ENCODE measurements around the gene SLCO2B1.

SLCO2B1 gene

GRCh38 chr11:75161506-75162095, 10.7 kb downstream of the SLCO2B1 start:
- DNase-seq (ENCODE audit: low read depth) = no peak

GRCh38 chr11:75162954-75163353, 12.0 kb downstream of the SLCO2B1 start:
- no peak for DNase-seq (ENCODE audit: low read depth)

- DNase-seq (ENCODE audit: low read depth) = no peak
Measured at GRCh38 chr11:75163921-75164849, 13.3 kb downstream of the SLCO2B1 start.

- no peak for DNase-seq (ENCODE audit: low read depth)
Measured at GRCh38 chr11:75165721-75166120, 14.8 kb downstream of the SLCO2B1 start.

DNA sequence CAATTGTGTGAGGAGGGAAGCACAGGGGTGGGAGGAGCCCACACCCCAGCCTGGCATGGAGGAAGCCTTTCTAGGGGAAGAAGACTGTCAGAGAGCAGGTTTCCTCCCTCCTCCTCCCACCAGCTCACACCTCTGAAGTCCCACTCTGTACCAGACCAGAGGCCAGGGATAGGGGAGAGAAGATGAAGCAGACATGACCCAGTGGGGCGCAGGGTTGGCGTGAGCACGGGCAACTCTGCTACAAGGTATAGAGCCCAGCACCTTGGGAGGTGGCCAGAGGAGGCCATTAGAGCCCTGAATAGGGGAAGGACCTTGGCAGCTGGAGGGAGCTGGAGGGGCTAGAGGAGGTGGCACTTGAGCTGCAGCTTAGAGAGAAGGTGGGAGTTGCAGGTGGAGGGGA, 15.9 kb downstream of the SLCO2B1 start:
- no peak for DNase-seq (ENCODE audit: low read depth)

DNA sequence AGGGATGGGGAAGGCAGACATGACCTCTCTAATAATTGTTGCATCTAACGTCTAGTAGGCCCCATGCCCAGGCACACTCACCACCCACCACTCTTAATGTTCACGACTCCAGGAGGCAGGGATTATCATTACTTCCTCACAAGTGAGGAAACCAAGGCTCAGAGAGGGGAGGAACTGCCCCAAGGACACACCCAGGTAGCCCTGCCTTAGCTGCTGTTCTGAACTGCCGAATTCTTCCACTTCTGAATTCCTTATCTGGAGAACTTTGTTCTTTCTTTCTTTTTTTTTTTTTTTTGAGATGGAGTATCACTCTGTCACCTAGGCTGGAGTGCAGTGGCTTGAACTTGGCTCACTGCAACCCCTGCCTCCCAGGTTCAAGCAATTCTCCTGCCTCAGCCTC, 16.7 kb downstream of the SLCO2B1 start:
- no peak for DNase-seq (ENCODE audit: low read depth)

DNA sequence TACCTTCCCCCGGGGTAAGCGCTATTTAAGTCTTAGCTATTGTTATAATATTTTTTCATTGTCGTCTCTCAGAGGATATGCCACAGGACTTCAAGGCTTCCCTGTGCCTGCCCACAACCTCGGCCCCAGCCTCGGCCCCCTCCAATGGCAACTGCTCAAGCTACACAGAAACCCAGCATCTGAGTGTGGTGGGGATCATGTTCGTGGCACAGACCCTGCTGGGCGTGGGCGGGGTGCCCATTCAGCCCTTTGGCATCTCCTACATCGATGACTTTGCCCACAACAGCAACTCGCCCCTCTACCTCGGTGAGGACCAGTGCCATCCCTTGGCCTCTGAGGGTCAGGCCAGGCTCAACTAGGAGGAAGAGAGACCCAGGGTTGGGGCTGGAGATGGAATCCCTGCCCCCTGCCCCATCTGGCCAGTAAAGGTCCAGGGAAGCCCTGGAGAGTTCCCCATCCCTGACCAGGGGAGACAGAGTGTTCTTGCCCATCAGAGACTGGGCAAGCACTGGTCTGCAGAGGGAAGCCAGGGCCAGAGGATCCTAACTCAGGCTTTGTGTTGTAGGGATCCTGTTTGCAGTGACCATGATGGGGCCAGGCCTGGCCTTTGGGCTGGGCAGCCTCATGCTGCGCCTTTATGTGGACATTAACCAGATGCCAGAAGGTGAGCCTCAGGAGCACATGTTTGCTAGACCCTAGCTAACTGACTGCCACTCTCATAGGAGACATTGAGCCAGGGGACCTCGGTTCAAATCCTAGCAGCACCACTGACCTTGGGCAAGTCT, 18.4 kb downstream of the SLCO2B1 start:
- DNase-seq (ENCODE audit: low read depth) = no peak

DNA sequence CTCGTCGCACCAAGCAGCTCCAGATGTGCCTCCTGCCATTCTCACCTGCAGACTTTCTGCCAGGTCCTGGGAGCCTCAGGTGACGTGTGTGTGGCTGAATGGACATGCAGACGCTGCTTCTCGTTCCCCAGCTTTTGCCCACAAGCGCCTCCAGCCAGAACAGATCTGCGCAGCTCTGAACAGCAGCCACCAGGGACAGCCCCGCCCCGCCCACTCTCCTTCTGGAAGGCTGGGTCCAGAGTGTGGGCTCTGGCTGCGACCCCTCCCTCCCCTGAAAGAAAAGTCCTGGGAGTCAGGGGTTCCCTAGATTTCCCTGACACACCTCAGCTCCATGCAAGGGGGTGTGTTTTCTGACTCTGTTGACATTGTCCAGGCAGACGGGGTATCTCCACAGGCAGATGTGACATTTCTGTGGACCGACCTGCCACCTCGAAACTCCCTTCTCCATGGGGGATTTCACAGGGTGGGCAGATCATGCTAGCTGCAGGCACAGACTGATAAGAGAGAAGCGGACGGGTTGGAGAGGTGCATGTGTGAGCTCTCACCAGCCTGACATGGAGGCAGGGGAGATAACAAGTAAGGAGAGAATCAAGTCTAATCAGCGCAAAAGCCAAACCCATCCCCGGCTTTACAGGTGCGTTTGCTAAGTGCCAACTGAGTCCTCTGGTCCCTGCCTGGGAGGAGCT, 19.8 kb downstream of the SLCO2B1 start:
- DNase-seq (ENCODE audit: low read depth) = no peak

DNA sequence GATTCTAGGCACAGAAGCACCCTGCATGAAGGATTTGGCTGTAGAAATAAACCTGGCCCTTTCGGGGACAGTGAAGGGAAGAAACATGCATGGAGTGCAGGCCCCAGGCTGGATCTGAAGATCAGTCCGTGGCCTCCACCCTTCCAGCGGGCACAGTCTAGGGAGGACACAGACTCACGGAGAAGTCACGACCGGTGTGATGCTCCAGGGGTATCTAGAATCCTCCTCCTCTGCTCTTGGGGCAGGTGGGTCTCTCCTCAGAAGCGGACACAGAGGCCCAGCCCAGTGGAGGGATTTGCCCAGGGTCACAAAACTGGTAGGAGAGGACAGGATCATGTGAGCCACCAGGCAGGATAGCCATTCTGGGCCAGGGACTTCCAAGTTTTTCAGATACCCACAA, 22.4 kb downstream of the SLCO2B1 start:
- no peak for DNase-seq (ENCODE audit: low read depth)

DNA sequence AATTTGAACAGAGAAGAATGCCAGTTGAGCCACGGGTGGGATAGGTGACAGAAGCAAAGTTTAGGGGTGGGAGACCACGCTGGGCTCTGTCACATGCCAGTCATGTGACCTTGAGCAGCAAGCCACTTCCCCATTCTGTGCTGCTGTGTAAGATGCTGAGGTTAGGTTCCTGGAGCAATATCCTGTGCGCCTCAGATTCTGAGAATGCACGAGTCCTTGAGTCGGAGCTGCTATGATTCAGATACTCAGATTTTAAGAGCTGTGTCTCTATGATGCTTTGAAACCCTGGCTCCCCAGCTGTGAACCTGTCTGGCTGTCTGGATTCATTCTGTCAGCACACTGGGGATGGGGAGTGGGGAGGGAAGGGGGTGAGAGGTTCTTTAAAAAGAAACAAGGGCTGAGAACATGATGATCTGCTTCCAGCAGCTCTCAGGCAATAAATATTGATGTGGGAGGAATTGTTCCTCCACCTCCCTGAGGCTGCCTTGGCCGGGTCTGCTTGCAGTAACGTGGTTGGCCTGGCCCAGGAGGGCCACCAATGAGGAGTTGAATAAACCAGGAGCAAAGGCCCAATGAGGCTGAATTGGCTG, 24.0 kb downstream of the SLCO2B1 start:
- no peak for DNase-seq (ENCODE audit: low read depth)

DNA sequence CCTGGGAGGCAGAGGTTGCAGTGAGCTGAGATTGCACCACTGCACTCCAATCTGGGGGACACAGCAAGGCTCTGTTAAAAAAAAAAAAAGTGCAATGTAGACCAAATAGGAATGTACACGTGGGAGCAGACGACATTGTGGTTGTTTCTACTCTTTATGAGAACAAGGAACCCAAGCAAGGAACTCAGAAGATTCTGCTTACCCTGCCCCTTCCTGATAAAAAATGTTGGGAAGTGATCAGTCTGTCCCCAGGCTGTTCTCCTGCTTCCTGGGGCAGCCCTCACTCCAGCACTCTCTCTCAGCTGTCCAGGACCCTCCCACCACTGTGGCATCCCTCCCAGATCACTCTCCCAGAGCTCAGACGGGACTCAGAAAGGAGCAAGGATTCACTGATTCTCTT, 31.8 kb downstream of the SLCO2B1 start:
- DNase-seq (ENCODE audit: low read depth) = no peak

DNA sequence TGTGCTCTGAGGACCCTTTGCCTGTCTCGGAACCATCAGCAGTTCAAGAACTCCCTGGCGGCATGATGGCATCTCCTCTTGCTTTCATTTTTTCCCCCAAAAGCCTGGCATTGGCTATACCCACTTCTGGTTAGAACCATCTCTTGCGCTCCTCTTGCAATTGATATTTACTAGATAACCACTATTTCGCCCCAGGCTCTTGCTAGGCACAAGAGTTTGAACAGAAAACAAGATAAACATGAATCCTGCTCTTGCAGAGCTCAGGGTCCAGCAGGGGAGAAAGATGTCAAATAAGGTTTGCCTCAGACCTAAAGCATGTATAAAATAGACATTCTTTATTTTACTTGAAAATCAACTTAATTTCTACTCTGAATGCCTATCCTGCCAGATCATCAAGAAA, 33.1 kb downstream of the SLCO2B1 start:
- DNase-seq (ENCODE audit: low read depth) = no peak

GRCh38 chr11:75184757-75185425, 34.0 kb downstream of the SLCO2B1 start:
- DNase-seq (ENCODE audit: low read depth) = no peak

DNA sequence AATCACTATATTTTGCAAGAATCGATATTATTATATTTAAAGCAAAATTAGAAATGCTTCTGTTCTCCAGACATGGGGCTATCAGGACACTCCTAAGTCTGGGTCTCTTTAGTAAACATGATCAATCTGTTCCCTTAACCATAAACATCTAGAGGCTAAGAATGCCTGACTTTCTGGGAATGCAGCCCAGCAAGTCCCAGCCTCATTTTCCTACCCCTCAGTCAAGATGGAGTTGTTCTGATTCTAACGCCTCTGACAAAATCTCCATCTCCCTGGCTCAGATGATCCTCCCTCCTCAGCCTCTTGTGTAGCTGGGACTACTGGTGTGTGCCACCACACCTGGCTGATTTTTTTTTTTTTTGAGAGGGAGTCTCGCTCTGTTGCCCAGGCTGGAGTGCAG, 35.0 kb downstream of the SLCO2B1 start:
- no peak for DNase-seq (ENCODE audit: low read depth)

GRCh38 chr11:75186999-75187398, 36.1 kb downstream of the SLCO2B1 start:
- DNase-seq (ENCODE audit: low read depth) = no peak

GRCh38 chr11:75188671-75189070, 37.8 kb downstream of the SLCO2B1 start:
- no peak for DNase-seq (ENCODE audit: low read depth)

DNA sequence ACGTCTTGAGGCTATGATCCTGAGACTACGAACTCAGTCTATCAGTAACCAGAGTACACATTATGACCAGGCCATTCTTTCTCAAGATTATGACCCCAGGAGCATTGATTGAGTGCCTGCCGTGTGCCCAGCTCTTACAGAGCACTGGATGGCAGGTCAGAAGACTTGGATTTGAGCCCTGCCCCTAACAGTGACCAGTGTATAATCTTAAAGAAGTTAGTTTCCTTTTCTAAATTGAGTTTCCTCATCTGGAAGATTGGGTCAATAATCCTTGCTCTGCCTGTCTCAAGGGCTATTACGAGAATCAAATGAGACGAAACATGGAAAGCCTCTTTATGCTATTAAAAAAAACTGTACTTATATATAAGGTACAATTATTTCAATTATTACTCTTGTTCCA, 38.2 kb downstream of the SLCO2B1 start:
- no peak for DNase-seq (ENCODE audit: low read depth)

GRCh38 chr11:75189911-75190310, 39.0 kb downstream of the SLCO2B1 start:
- DNase-seq (ENCODE audit: low read depth) = no peak

DNA sequence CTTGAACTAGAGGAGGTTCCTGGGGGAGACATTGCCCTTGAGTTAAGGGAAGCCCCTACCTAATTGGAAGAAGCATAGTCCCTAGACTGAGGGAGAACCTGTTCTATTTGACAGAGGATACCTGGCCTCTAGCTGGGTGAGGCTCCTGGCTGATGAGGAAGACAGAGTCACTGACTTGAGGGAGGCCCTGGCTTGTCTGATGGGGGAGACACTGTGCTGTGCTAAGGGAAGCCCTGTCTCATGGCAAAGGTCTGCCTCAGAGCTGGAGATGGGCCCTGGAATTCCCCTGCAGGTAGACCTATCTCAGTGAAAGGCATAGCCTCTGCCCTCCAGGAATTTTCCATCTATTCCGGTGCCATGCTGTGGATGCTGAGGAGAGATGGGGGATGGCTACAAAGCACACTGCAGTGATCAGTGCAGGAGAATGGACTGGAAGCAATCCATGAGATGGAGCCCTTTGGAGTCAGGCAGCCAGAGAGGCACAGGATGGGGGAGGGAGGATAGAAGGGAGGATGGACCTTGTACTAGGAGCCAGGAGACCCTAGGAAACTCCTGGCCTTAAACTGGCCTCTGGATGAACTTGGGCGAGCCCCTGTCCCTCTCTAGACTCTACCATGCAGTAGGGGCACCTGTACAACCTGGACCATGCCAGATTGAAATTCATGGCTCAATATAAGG, 39.9 kb downstream of the SLCO2B1 start:
- no peak for DNase-seq (ENCODE audit: low read depth)

- no peak for DNase-seq (ENCODE audit: low read depth)
Measured at GRCh38 chr11:75191330-75191717, 40.4 kb downstream of the SLCO2B1 start.

- no peak for DNase-seq (ENCODE audit: low read depth)
Measured at GRCh38 chr11:75193271-75193670, 42.4 kb downstream of the SLCO2B1 start.
